ENCODE measurements around the gene MPIG6B. TPM values are rescaled to one million over a fixed set of nuclear protein-coding genes. Genes with fewer than 3 reads are reported as not detected.

Gene MPIG6B
- total RNA-seq, 2 experiments from 2014 or later, result not detected

GRCh38 chr6:31727034-31727716 lies 4.0 kb downstream of the MPIG6B start:
- Mint-ChIP-seq H3K36me3 (peaks cover 17% of the 10 kb centered on the region), H3K27me3 (no peaks in the 10 kb centered on the region), H3K27ac (peak overlapping the region; percentile 76), H3K9me3 (no peaks in the 10 kb centered on the region), H3K4me3 (no peak overlapping the region), H3K4me1 (ENCODE audit: low read depth) (peaks cover 53% of the 10 kb centered on the region)
- DNase-seq, result peak; percentile 37
- intact Hi-C loops (cut with micrococcal nuclease), result no loop called here
- POLR2A ChIA-PET, result interaction anchor here (0.6 kb wide), 1 partner anchor 106 kb away, joined by 3 read pairs; no protein-coding TSS in a partner anchor
- CTCF ChIA-PET, result interaction anchor here (1.0 to 4.2 kb wide), 4 partner anchors 11 to 136 kb away, joined by 4 to 40 read pairs (median 10); partner anchors contain the start of gene MSH5

GRCh38 chr6:31727717-31728671 lies 4.8 kb downstream of the MPIG6B start:
- Mint-ChIP-seq H3K27ac (peak overlapping the region; percentile 76), H3K36me3 (peaks cover 21% of the 10 kb centered on the region), H3K9me3 (no peaks in the 10 kb centered on the region), H3K4me1 (ENCODE audit: low read depth) (peaks cover 54% of the 10 kb centered on the region), H3K27me3 (no peaks in the 10 kb centered on the region), H3K4me3 (no peak overlapping the region)
- POLR2A ChIA-PET, result interaction anchor here (0.6 to 2.5 kb wide), 2 partner anchors 11 to 106 kb away, joined by 3 to 11 read pairs; partner anchors contain the start of gene MSH5
- intact Hi-C loops (cut with micrococcal nuclease), result no loop called here
- CTCF ChIA-PET, result interaction anchor here (0.8 to 4.2 kb wide), 4 partner anchors 12 to 135 kb away, joined by 3 to 40 read pairs (median 8); partner anchors contain the start of gene MSH5
- no peak for DNase-seq

- intact Hi-C loops (cut with micrococcal nuclease), result loop anchor here (1.0 kb wide), 1 partner anchor 40 kb away; no protein-coding TSS in a partner anchor
Measured at GRCh38 chr6:31728767-31729514, 5.8 kb downstream of the MPIG6B start, which contains the start of gene DDAH2. Gene DDAH2 (minus strand): TSS chr6:31729299. CDS start chr6:31729161, 138 bp downstream.

GRCh38 chr6:31729515-31729978 lies 6.4 kb downstream of the MPIG6B start:
- peaks cover 69% of the 10 kb centered on the region for H3K4me1 Mint-ChIP-seq (ENCODE audit: low read depth)
- peak; percentile 84 for DNase-seq
- ChIA-PET POLR2A (interaction anchor here (0.7 to 2.5 kb wide), 4 partner anchors 9 to 105 kb away, joined by 3 to 11 read pairs (median 4); partner anchors contain the start of gene MSH5), CTCF (interaction anchor here (0.6 to 4.2 kb wide), 17 partner anchors 10 to 134 kb away, joined by 3 to 40 read pairs (median 5); partner anchors contain the start of genes ABHD16A, HSPA1A, HSPA1B and HSPA1L)
- H3K27me3 Mint-ChIP-seq, result no peaks in the 10 kb centered on the region
- H3K36me3 Mint-ChIP-seq, result peaks cover 37% of the 10 kb centered on the region
- peak overlapping the region; percentile 43 for H3K27ac Mint-ChIP-seq
- intact Hi-C loops (cut with micrococcal nuclease), result loop anchor here (1.0 kb wide), 1 partner anchor 40 kb away; no protein-coding TSS in a partner anchor
- no peaks in the 10 kb centered on the region for H3K9me3 Mint-ChIP-seq
- H3K4me3 Mint-ChIP-seq, result peak overlapping the region; percentile 80

More at GRCh38 chr6:31728767-31729514, 5.8 kb downstream of the MPIG6B start, which contains the start of gene DDAH2:
- Mint-ChIP-seq H3K27me3 (no peaks in the 10 kb centered on the region), H3K36me3 (peaks cover 31% of the 10 kb centered on the region), H3K4me1 (ENCODE audit: low read depth) (peaks cover 63% of the 10 kb centered on the region), H3K4me3 (peak within 1 kb of the TSS; percentile 80), H3K27ac (peak within 1 kb of the TSS; percentile 43), H3K9me3 (no peaks in the 10 kb centered on the region)
- ChIA-PET POLR2A (interaction anchor here (0.7 to 2.5 kb wide), 4 partner anchors 10 to 105 kb away, joined by 3 to 11 read pairs (median 4); partner anchors contain the start of gene MSH5), CTCF (interaction anchor here (0.6 to 4.2 kb wide), 14 partner anchors 11 to 134 kb away, joined by 3 to 40 read pairs (median 6); partner anchors contain the start of genes HSPA1B, LSM2, LY6G6D and MSH5)
- DNase-seq, result no peak

GRCh38 chr6:31729979-31730630 lies 6.9 kb downstream of the MPIG6B start:
- Mint-ChIP-seq H3K4me3 (peak overlapping the region; percentile 80), H3K27me3 (no peaks in the 10 kb centered on the region), H3K4me1 (ENCODE audit: low read depth) (peaks cover 69% of the 10 kb centered on the region), H3K27ac (no peak overlapping the region), H3K9me3 (no peaks in the 10 kb centered on the region), H3K36me3 (peaks cover 42% of the 10 kb centered on the region)
- ChIA-PET CTCF (interaction anchor here (0.7 to 4.2 kb wide), 18 partner anchors 10 to 258 kb away, joined by 3 to 40 read pairs (median 5); partner anchors contain the start of genes ABHD16A, HSPA1A, HSPA1B and HSPA1L), POLR2A (interaction anchor here (0.7 to 2.5 kb wide), 4 partner anchors 9 to 104 kb away, joined by 3 to 11 read pairs (median 4); partner anchors contain the start of gene MSH5)
- intact Hi-C loops (cut with micrococcal nuclease), result loop anchor here (1.0 to 10.0 kb wide), 3 partner anchors 39 to 1165 kb away; partner anchors contain the start of gene DXO
- peak; percentile 69 for DNase-seq

GRCh38 chr6:31730631-31731086 lies 7.5 kb downstream of the MPIG6B start:
- DNase-seq, result no peak
- peak overlapping the region; percentile 10 for H3K27ac Mint-ChIP-seq
- peaks cover 46% of the 10 kb centered on the region for H3K36me3 Mint-ChIP-seq
- no peaks in the 10 kb centered on the region for H3K27me3 Mint-ChIP-seq
- H3K4me3 Mint-ChIP-seq, result no peak overlapping the region
- H3K4me1 Mint-ChIP-seq (ENCODE audit: low read depth), result peaks cover 67% of the 10 kb centered on the region
- CTCF ChIA-PET, result interaction anchor here (1.0 to 4.2 kb wide), 13 partner anchors 9 to 161 kb away, joined by 4 to 40 read pairs (median 6); partner anchors contain the start of genes ABHD16A, HSPA1A, HSPA1L and LSM2
- POLR2A ChIA-PET, result interaction anchor here (1.5 to 2.5 kb wide), 2 partner anchors 8 to 104 kb away, joined by 5 to 11 read pairs; partner anchors contain the start of gene MSH5
- no peaks in the 10 kb centered on the region for H3K9me3 Mint-ChIP-seq
- intact Hi-C loops (cut with micrococcal nuclease), result loop anchor here (10.0 kb wide), 2 partner anchors 244 to 1166 kb away; partner anchors contain the start of gene DXO

- peaks cover 51% of the 10 kb centered on the region for H3K36me3 Mint-ChIP-seq
- no peaks in the 10 kb centered on the region for H3K27me3 Mint-ChIP-seq
- DNase-seq, result no peak
- H3K4me1 Mint-ChIP-seq (ENCODE audit: low read depth), result peaks cover 59% of the 10 kb centered on the region
- ChIA-PET POLR2A (interaction anchor here (1.1 to 1.2 kb wide), 2 partner anchors 91 to 131 kb away, joined by 3 to 5 read pairs; no protein-coding TSS in a partner anchor), CTCF (interaction anchor here (1.4 to 3.6 kb wide), 4 partner anchors 38 to 99 kb away, joined by 5 to 30 read pairs (median 17); partner anchors contain the start of gene LY6G5C)
- intact Hi-C loops (cut with micrococcal nuclease), result loop anchor here (10.0 kb wide), 2 partner anchors 243 to 1167 kb away; partner anchors contain the start of gene DXO
- no peak overlapping the region for H3K27ac Mint-ChIP-seq
- no peak overlapping the region for H3K4me3 Mint-ChIP-seq
- no peaks in the 10 kb centered on the region for H3K9me3 Mint-ChIP-seq
Measured at GRCh38 chr6:31732029-31732428, 8.9 kb downstream of the MPIG6B start.

GRCh38 chr6:31733734-31734133 lies 10.6 kb downstream of the MPIG6B start:
- H3K4me3 Mint-ChIP-seq, result peak overlapping the region; percentile 98
- peaks cover 64% of the 10 kb centered on the region for H3K4me1 Mint-ChIP-seq (ENCODE audit: low read depth)
- CTCF ChIA-PET, result interaction anchor here (0.6 to 8.1 kb wide), 3 partner anchors 36 to 462 kb away, joined by 3 to 67 read pairs (median 6); no protein-coding TSS in a partner anchor
- no peaks in the 10 kb centered on the region for H3K27me3 Mint-ChIP-seq
- H3K36me3 Mint-ChIP-seq, result peaks cover 51% of the 10 kb centered on the region
- peak overlapping the region; percentile 88 for H3K27ac Mint-ChIP-seq
- POLR2A ChIA-PET, result interaction anchor here (1.1 kb wide), 1 partner anchor 81 kb away, joined by 4 read pairs; the partner anchor contains the start of gene BAG6
- H3K9me3 Mint-ChIP-seq, result no peaks in the 10 kb centered on the region
- intact Hi-C loops (cut with micrococcal nuclease), result loop anchor here (10.0 kb wide), 2 partner anchors 241 to 1169 kb away; partner anchors contain the start of gene DXO
- DNase-seq, result no peak

GRCh38 chr6:31734247-31734820 lies 11.2 kb downstream of the MPIG6B start:
- H3K27me3 Mint-ChIP-seq, result no peaks in the 10 kb centered on the region
- H3K27ac Mint-ChIP-seq, result peak overlapping the region; percentile 88
- no peaks in the 10 kb centered on the region for H3K9me3 Mint-ChIP-seq
- CTCF ChIA-PET, result interaction anchor here (0.6 to 8.1 kb wide), 3 partner anchors 37 to 461 kb away, joined by 3 to 67 read pairs (median 3); partner anchors contain the start of gene LY6G5C
- POLR2A ChIA-PET, result interaction anchor here (0.7 to 3.0 kb wide), 4 partner anchors 73 to 193 kb away, joined by 3 to 15 read pairs (median 3); partner anchors contain the start of genes DDX39B, HSPA1B and LSM2
- DNase-seq, result no peak
- peaks cover 49% of the 10 kb centered on the region for H3K36me3 Mint-ChIP-seq
- peak overlapping the region; percentile 98 for H3K4me3 Mint-ChIP-seq
- H3K4me1 Mint-ChIP-seq (ENCODE audit: low read depth), result peaks cover 64% of the 10 kb centered on the region
- intact Hi-C loops (cut with micrococcal nuclease), result loop anchor here (10.0 kb wide), 2 partner anchors 240 to 1170 kb away; partner anchors contain the start of gene DXO
